Ishikawa (cell line): ENCODE measurements around the gene RSAD2.

Experiments
- EGR1 ChIP-seq: IDR thresholded peaks from 2 replicates; pipeline ENCODE4 v1.6.1; 2012
- EP300 ChIP-seq: IDR thresholded peaks from 2 replicates; pipeline ENCODE4 v1.6.1; 2012; ENCODE audit warnings: borderline replicate concordance
- FOXM1 ChIP-seq: IDR thresholded peaks from 2 replicates; pipeline ENCODE4 v1.6.1; 2012; ENCODE audit warnings: low read depth, borderline replicate concordance
- MAX ChIP-seq: IDR thresholded peaks from 2 replicates; pipeline ENCODE4 v1.6.1; 2012
- RAD21 ChIP-seq: IDR thresholded peaks from 2 replicates; pipeline ENCODE4 v1.6.1; 2012; ENCODE audit warnings: low read depth
- REST ChIP-seq: IDR thresholded peaks from 2 replicates; pipeline ENCODE4 v1.6.1; 2012; ENCODE audit warnings: low read depth, mild to moderate bottlenecking
- TAF1 ChIP-seq: IDR thresholded peaks from 2 replicates; pipeline ENCODE4 v1.6.1; 2012; ENCODE audit warnings: low read depth, mild to moderate bottlenecking
- USF1 ChIP-seq: IDR thresholded peaks from 2 replicates; pipeline ENCODE4 v1.6.1; 2012
- YY1 ChIP-seq: IDR thresholded peaks from 2 replicates; pipeline ENCODE4 v1.6.1; 2012; ENCODE audit warnings: low read depth
- ZBTB7A ChIP-seq: IDR thresholded peaks from 2 replicates; pipeline ENCODE4 v1.6.1; 2012; ENCODE audit warnings: low read depth

GRCh38 chr2:6872394-6872793 is 5.2 kb upstream of the RSAD2 start:
- no peak for TF ChIP-seq EGR1
- no peak for TF ChIP-seq MAX
- TF ChIP-seq RAD21: no peak
- no peak for TF ChIP-seq FOXM1
- TF ChIP-seq REST: no peak
- no peak for TF ChIP-seq ZBTB7A
- no peak for TF ChIP-seq EP300
- TF ChIP-seq TAF1: no peak
- no peak for TF ChIP-seq YY1
- TF ChIP-seq USF1: no peak
